ENCODE measurements around the gene PVALEF.

DNA sequence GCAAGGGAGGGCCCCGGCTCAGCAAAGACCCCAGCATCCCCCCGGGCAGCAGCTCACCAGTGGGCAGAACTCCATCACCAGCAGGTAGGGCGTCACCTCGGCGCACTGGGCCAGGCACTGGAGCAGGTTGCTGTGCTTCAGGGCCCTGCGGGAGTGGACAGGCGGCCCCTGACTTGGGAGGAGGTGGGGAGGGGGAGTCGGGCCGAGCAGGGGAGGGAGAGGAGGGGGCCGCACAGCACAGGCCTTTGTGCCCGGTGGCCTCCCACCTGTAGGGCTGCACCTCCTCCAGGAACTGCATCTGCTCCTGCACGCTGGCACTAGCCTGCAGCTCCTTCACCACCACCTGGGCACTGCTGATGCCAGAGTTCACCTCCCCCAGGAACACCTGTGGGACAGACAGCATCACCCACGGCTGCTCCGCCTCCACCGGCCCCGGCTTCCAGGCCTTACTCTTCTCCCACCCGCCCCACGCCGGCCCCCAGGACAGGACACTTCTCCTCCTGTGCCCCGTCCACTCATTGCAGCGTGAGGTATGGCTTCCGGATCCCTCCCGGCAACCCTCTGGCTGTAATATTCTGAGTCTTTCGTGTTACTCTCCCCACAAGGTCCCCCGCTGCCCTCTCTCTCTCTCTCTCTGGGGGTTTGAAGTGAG, 37.7 kb upstream of the PVALEF start:
- TF ChIP-seq CTCF (IDR thresholded peaks at IDR 0.05; ENCODE audit: low read depth, low read length) (no peak), EZH2phosphoT487 (IDR thresholded peaks at IDR 0.05; ENCODE audit: low read depth) (no peak)
